HEK293 (cell line): ENCODE measurements around the gene PLEKHA8.

Experiments
- CTCF ChIA-PET: fragments of 350-600 bp; formaldehyde crosslinking; extraction: SDS; loops from one replicate; lab custom pipeline; 2021; ENCODE audit warnings: antibody characterized with exemption; lab: Yijun Ruan, JAX
- POLR2A ChIA-PET: fragments of 300-600 bp; formaldehyde crosslinking; extraction: SDS; loops from one replicate; lab custom pipeline; 2020; ENCODE audit warnings: antibody characterized with exemption, inconsistent platforms; lab: Yijun Ruan, JAX
- H3K27ac ChIP-seq: fragments of 200-500 bp; sonication (Bioruptor generic); 2 replicates; pipeline ENCODE4 v1.5.1; 2014; ENCODE audit warnings: low read depth, low read length, control low read depth, inconsistent platforms; ENCODE audit errors: extremely low read depth
- H3K36me3 ChIP-seq, 2 experiments: fragments of 200-500 bp in 1 of 2; sonication (Bioruptor generic) in 1 of 2; 1 replicate in 1 of 2; 2 replicates in 1 of 2; pipeline ENCODE4 v1.5.1; 2014 to 2017; ENCODE audit warnings: inconsistent platforms in 2 of 2, low read length in 2 of 2; ENCODE audit not compliant: control insufficient read depth in 2 of 2, insufficient read depth in 1 of 2
- H3K4me1 ChIP-seq: fragments of 200-500 bp; sonication (Bioruptor generic); 2 replicates; pipeline ENCODE4 v1.5.1; 2014; ENCODE audit warnings: mild to moderate bottlenecking, low read length, inconsistent platforms; ENCODE audit not compliant: control insufficient read depth, insufficient read depth
- H3K4me3 ChIP-seq: 2 replicates; pipeline ENCODE4 v1.5.1; 2011; ENCODE audit warnings: low read depth, mild to moderate bottlenecking, control low read depth, low read length, moderate library complexity
- H3K9me3 ChIP-seq: fragments of 200-500 bp; sonication (Bioruptor generic); 2 replicates; pipeline ENCODE4 v1.5.1; 2014; ENCODE audit warnings: low read depth, low read length, inconsistent platforms; ENCODE audit not compliant: control insufficient read depth, insufficient read depth
- BCL6B ChIP-seq: fragments of 450-650 bp; formaldehyde crosslinking; IDR thresholded peaks from 2 replicates; pipeline ENCODE4 v1.5.1; 2017; ENCODE audit warnings: missing biosample characterization, missing genetic modification characterization
- ZBTB21 ChIP-seq: fragments of 450-650 bp; formaldehyde crosslinking; IDR thresholded peaks from 2 replicates; pipeline ENCODE4 v1.5.1; 2017; ENCODE audit warnings: missing biosample characterization, missing genetic modification characterization
- ZEB2 ChIP-seq: fragments of 450-650 bp; formaldehyde crosslinking; IDR thresholded peaks from 2 replicates; pipeline ENCODE4 v1.5.1; 2016; ENCODE audit warnings: missing biosample characterization, missing genetic modification characterization
- ZNF112 ChIP-seq: fragments of 450-650 bp; formaldehyde crosslinking; IDR thresholded peaks from 2 replicates; pipeline ENCODE4 v1.5.0; 2017; ENCODE audit warnings: missing biosample characterization, missing genetic modification characterization
- ZNF266 ChIP-seq: fragments of 450-650 bp; formaldehyde crosslinking; IDR thresholded peaks from 2 replicates; pipeline ENCODE4 v1.5.1; 2016; ENCODE audit warnings: missing biosample characterization, missing genetic modification characterization, low read depth
- ZNF280C ChIP-seq: fragments of 450-650 bp; formaldehyde crosslinking; IDR thresholded peaks from 2 replicates; pipeline ENCODE4 v1.5.1; 2016; ENCODE audit warnings: missing biosample characterization, missing genetic modification characterization
- ZNF433 ChIP-seq: fragments of 450-650 bp; formaldehyde crosslinking; IDR thresholded peaks from 2 replicates; pipeline ENCODE4 v1.5.1; 2016; ENCODE audit warnings: missing biosample characterization, missing genetic modification characterization, low read depth
- ZNF555 ChIP-seq: fragments of 450-650 bp; formaldehyde crosslinking; conservative IDR thresholded peaks from 2 replicates; pipeline ENCODE4 v1.5.1; 2017; ENCODE audit warnings: missing biosample characterization, mild to moderate bottlenecking, missing genetic modification characterization, inconsistent platforms
- ZNF610 ChIP-seq: fragments of 450-650 bp; formaldehyde crosslinking; IDR thresholded peaks from 2 replicates; pipeline ENCODE4 v1.5.1; 2016; ENCODE audit warnings: missing biosample characterization, missing genetic modification characterization, borderline replicate concordance
- ZNF654 ChIP-seq: fragments of 450-650 bp; formaldehyde crosslinking; IDR thresholded peaks from 2 replicates; pipeline ENCODE4 v1.5.1; 2016; ENCODE audit warnings: low read depth, missing biosample characterization, missing genetic modification characterization
- ZNF664 ChIP-seq: fragments of 450-650 bp; formaldehyde crosslinking; IDR thresholded peaks from 2 replicates; pipeline ENCODE4 v1.5.1; 2016; ENCODE audit warnings: missing biosample characterization, missing genetic modification characterization
- ZNF670 ChIP-seq: fragments of 450-650 bp; formaldehyde crosslinking; IDR thresholded peaks from 2 replicates; pipeline ENCODE4 v1.5.1; 2016; ENCODE audit warnings: missing biosample characterization, missing genetic modification characterization, low read depth
- TF ChIP-seq, protein P1 (sequence below): fragments of 450-650 bp; formaldehyde crosslinking; IDR thresholded peaks from 2 replicates; pipeline ENCODE4 v1.5.1; 2016; ENCODE audit warnings: missing biosample characterization, missing genetic modification characterization, low read depth
- TF ChIP-seq, protein P2 (sequence below): fragments of 450-650 bp; formaldehyde crosslinking; IDR thresholded peaks from 2 replicates; pipeline ENCODE4 v1.5.1; 2016; ENCODE audit warnings: missing biosample characterization, missing genetic modification characterization, borderline replicate concordance
- TF ChIP-seq, protein P3 (sequence below): fragments of 450-650 bp; formaldehyde crosslinking; IDR thresholded peaks from 2 replicates; pipeline ENCODE4 v1.5.1; 2017; ENCODE audit warnings: missing biosample characterization, missing genetic modification characterization
- TF ChIP-seq, protein P4 (sequence below): fragments of 450-650 bp; formaldehyde crosslinking; IDR thresholded peaks from 2 replicates; pipeline ENCODE4 v1.5.0; 2017; ENCODE audit warnings: missing biosample characterization, missing genetic modification characterization, borderline replicate concordance
- TF ChIP-seq, protein P5 (sequence below): fragments of 450-650 bp; formaldehyde crosslinking; IDR thresholded peaks from 2 replicates; pipeline ENCODE4 v1.5.1; 2017; ENCODE audit warnings: missing biosample characterization, missing genetic modification characterization

Gene PLEKHA8

DNA sequence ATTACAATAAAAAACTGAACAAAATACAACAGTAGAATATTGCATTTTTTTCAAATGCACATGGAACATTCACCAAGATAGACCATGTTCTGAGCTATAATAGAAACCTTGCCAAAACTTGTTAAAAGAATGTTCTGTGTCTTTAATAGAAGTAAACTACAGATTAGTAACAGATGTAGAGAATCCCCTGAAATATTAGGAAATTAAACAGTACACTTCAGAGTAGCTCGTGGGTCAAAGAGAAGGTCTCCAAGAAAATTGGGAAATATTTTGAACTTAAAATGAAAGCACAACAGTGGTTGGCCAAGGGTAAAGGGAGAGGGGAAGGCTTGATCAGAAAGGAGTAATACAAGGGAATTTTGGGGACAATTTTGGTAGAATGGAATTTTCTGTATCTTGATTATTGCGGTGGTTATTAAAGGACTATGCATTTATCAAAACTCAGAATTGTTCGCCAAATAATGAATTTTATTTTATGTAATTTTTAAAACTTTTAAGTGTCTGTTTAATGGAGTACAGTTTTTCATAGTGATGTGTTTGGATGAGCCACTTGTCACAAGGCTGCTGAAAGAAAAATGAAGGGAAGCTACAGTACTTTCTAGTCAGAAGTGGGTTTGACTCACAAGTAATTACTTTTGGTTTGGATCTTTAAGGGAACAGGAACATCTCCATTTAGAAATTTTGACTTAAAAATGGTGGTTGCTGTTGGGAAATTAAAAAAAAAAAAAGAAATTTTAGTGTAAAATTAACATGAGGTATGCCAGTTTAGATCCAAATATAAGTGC, 10.2 kb downstream of the PLEKHA8 start:
- POLR2A ChIA-PET = interaction anchor here (1.5 kb wide), 1 partner anchor 11 kb away, joined by 3 read pairs; the partner anchor contains the start of gene PLEKHA8
- Histone ChIP-seq H3K9me3 (no peaks in the 10 kb centered on the region), H3K4me1 (no peaks in the 10 kb centered on the region; the same call in 1 of the 2 replicates), H3K27ac (no peak overlapping the region), H3K4me3 (no peak overlapping the region), H3K36me3 (no peaks in the 10 kb centered on the region)
- CTCF ChIA-PET = interaction anchor here (1.3 kb wide), 1 partner anchor 23 kb away, joined by 4 read pairs; no protein-coding TSS in a partner anchor
- TF ChIP-seq ZNF555 (tag by site-specific recombination) = no peak
- no peak for TF ChIP-seq ZNF670 (tag by site-specific recombination)
- TF ChIP-seq ZNF280C = no peak
- TF ChIP-seq, protein P1, sequence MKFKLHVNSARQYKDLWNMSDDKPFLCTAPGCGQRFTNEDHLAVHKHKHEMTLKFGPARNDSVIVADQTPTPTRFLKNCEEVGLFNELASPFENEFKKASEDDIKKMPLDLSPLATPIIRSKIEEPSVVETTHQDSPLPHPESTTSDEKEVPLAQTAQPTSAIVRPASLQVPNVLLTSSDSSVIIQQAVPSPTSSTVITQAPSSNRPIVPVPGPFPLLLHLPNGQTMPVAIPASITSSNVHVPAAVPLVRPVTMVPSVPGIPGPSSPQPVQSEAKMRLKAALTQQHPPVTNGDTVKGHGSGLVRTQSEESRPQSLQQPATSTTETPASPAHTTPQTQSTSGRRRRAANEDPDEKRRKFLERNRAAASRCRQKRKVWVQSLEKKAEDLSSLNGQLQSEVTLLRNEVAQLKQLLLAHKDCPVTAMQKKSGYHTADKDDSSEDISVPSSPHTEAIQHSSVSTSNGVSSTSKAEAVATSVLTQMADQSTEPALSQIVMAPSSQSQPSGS = no peak
- TF ChIP-seq, protein P2, sequence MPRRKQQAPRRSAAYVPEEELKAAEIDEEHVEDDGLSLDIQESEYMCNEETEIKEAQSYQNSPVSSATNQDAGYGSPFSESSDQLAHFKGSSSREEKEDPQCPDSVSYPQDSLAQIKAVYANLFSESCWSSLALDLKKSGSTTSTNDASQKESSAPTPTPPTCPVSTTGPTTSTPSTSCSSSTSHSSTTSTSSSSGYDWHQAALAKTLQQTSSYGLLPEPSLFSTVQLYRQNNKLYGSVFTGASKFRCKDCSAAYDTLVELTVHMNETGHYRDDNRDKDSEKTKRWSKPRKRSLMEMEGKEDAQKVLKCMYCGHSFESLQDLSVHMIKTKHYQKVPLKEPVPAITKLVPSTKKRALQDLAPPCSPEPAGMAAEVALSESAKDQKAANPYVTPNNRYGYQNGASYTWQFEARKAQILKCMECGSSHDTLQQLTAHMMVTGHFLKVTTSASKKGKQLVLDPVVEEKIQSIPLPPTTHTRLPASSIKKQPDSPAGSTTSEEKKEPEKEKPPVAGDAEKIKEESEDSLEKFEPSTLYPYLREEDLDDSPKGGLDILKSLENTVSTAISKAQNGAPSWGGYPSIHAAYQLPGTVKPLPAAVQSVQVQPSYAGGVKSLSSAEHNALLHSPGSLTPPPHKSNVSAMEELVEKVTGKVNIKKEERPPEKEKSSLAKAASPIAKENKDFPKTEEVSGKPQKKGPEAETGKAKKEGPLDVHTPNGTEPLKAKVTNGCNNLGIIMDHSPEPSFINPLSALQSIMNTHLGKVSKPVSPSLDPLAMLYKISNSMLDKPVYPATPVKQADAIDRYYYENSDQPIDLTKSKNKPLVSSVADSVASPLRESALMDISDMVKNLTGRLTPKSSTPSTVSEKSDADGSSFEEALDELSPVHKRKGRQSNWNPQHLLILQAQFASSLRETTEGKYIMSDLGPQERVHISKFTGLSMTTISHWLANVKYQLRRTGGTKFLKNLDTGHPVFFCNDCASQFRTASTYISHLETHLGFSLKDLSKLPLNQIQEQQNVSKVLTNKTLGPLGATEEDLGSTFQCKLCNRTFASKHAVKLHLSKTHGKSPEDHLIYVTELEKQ (tag by site-specific recombination) = no peak
- no peak for TF ChIP-seq ZNF610 (tag by site-specific recombination)
- no peak for TF ChIP-seq ZNF664 (tag by site-specific recombination)
- TF ChIP-seq, protein P3, sequence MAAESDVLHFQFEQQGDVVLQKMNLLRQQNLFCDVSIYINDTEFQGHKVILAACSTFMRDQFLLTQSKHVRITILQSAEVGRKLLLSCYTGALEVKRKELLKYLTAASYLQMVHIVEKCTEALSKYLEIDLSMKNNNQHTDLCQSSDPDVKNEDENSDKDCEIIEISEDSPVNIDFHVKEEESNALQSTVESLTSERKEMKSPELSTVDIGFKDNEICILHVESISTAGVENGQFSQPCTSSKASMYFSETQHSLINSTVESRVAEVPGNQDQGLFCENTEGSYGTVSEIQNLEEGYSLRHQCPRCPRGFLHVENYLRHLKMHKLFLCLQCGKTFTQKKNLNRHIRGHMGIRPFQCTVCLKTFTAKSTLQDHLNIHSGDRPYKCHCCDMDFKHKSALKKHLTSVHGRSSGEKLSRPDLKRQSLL (tag by site-specific recombination) = no peak
- TF ChIP-seq ZNF433 (tag by site-specific recombination) = no peak
- TF ChIP-seq, protein P4, sequence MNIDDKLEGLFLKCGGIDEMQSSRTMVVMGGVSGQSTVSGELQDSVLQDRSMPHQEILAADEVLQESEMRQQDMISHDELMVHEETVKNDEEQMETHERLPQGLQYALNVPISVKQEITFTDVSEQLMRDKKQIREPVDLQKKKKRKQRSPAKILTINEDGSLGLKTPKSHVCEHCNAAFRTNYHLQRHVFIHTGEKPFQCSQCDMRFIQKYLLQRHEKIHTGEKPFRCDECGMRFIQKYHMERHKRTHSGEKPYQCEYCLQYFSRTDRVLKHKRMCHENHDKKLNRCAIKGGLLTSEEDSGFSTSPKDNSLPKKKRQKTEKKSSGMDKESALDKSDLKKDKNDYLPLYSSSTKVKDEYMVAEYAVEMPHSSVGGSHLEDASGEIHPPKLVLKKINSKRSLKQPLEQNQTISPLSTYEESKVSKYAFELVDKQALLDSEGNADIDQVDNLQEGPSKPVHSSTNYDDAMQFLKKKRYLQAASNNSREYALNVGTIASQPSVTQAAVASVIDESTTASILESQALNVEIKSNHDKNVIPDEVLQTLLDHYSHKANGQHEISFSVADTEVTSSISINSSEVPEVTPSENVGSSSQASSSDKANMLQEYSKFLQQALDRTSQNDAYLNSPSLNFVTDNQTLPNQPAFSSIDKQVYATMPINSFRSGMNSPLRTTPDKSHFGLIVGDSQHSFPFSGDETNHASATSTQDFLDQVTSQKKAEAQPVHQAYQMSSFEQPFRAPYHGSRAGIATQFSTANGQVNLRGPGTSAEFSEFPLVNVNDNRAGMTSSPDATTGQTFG (tag by site-specific recombination) = no peak
- no peak for TF ChIP-seq ZEB2 (tag by site-specific recombination)
- TF ChIP-seq ZNF654 (tag by site-specific recombination) = no peak
- no peak for TF ChIP-seq ZBTB21 (tag by site-specific recombination)
- TF ChIP-seq, protein P5, sequence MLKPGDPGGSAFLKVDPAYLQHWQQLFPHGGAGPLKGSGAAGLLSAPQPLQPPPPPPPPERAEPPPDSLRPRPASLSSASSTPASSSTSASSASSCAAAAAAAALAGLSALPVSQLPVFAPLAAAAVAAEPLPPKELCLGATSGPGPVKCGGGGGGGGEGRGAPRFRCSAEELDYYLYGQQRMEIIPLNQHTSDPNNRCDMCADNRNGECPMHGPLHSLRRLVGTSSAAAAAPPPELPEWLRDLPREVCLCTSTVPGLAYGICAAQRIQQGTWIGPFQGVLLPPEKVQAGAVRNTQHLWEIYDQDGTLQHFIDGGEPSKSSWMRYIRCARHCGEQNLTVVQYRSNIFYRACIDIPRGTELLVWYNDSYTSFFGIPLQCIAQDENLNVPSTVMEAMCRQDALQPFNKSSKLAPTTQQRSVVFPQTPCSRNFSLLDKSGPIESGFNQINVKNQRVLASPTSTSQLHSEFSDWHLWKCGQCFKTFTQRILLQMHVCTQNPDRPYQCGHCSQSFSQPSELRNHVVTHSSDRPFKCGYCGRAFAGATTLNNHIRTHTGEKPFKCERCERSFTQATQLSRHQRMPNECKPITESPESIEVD = no peak
- no peak for TF ChIP-seq ZNF112 (tag by site-specific recombination)
- TF ChIP-seq ZNF266 = no peak
- TF ChIP-seq BCL6B (tag by site-specific recombination) = no peak
